T-helper 1 cell treated with Interleukin-12 subunit alpha and Interleukin-12 subunit beta and Interleukin-4 antibody, amounts not matched to agents 30 μg/mL and 1 μg/mL, for 36 hours (primary cell): ENCODE measurements around the gene NPEPPS.

Experiments used
- H3K27ac Mint-ChIP-seq: one replicate; pipeline ENCODE4 v1.8.0; 2021; ENCODE audit warnings: mild to moderate bottlenecking, mixed read lengths
- H3K27me3 Mint-ChIP-seq: one replicate; pipeline ENCODE4 v1.8.0; 2021; ENCODE audit warnings: low read depth, mixed read lengths
- H3K36me3 Mint-ChIP-seq: one replicate; pipeline ENCODE4 v1.8.0; 2021; ENCODE audit warnings: low read depth, mixed read lengths
- H3K4me1 Mint-ChIP-seq: one replicate; pipeline ENCODE4 v1.8.0; 2021; ENCODE audit warnings: low read depth, mixed read lengths
- H3K4me3 Mint-ChIP-seq: one replicate; pipeline ENCODE4 v1.8.0; 2021; ENCODE audit warnings: mild to moderate bottlenecking, moderate library complexity, mixed read lengths
- H3K9me3 Mint-ChIP-seq: one replicate; pipeline ENCODE4 v1.8.0; 2021; ENCODE audit warnings: mixed read lengths

NPEPPS gene

DNA sequence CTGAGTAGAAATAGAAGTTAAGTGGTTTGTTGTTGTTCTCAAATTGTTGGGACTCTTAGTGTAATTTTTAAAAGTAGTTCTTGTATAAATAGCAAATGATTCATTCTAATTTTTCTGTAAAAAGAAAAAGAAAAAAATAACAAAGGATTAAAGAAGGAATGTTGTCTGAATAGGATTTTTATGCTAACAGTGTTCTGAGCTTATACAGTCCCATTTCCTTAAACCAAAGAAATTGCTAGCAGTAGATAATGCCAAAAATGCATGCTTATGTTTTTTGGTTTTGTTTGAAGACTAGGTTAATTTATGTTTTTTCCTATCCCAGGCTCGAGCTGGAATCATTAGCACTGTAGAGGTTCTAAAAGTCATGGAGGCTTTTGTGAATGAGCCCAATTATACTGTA, 74.1 kb downstream of the NPEPPS start:
- Mint-ChIP-seq H3K27ac (no peak overlapping the region), H3K36me3 (peaks cover 38% of the 10 kb centered on the region), H3K4me3 (no peak overlapping the region), H3K9me3 (no peaks in the 10 kb centered on the region), H3K27me3 (no peaks in the 10 kb centered on the region), H3K4me1 (peaks cover 9% of the 10 kb centered on the region)

- H3K9me3 Mint-ChIP-seq = no peaks in the 10 kb centered on the region
- H3K36me3 Mint-ChIP-seq = peaks cover 26% of the 10 kb centered on the region
- no peak overlapping the region for H3K4me3 Mint-ChIP-seq
- no peak overlapping the region for H3K27ac Mint-ChIP-seq
- no peaks in the 10 kb centered on the region for H3K27me3 Mint-ChIP-seq
- peaks cover 11% of the 10 kb centered on the region for H3K4me1 Mint-ChIP-seq
Observed at GRCh38 chr17:47607481-47607880, 76.6 kb downstream of the NPEPPS start.

DNA sequence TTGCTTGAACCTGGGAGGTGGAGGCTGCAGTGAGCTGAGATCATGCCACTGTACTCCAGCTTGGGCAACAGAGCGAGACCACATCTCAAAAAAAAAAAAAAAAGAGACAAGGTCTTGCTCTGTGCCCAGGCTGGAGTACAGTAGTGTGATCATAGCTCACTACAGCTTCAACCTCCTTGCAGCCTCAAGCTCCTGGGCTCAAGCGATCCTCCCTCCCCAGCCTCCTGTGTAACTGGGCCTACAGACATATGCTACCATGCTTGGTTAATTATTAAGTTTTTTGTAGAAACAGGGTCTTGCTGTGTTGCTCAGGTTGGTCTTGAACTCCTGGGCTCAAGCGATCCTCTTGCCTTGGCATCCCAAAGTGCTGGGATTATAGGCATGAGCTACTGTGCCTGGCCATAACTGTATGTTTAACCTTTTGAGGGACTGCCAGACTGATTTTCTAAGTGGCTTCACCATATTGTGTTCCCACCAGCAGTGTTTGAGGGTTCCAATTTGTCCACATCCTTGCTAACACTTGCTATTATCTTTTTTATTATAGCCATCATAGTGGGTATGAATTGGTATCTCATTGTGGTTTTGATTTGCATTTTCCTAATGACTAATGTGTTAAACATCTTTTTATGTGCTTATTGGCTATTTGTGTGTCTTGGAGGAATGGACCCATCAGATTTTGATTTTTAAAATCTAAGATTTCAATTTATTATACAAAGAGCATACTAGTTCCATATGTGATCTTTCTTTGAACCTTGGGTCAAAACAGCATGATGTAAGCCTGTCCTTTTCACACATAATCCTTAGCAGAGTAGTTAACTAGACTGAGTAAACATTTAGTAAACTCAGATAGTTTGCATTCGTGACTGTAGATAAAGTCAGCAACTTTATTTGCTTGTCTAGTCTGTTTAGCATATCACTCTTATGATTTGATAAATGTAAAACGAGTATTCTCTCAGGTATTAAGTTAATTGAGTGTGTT, 80.8 kb downstream of the NPEPPS start:
- H3K4me3 Mint-ChIP-seq = no peak overlapping the region
- no peaks in the 10 kb centered on the region for H3K9me3 Mint-ChIP-seq
- no peaks in the 10 kb centered on the region for H3K27me3 Mint-ChIP-seq
- H3K36me3 Mint-ChIP-seq = peaks cover 24% of the 10 kb centered on the region
- peaks cover 14% of the 10 kb centered on the region for H3K4me1 Mint-ChIP-seq
- no peak overlapping the region for H3K27ac Mint-ChIP-seq

DNA sequence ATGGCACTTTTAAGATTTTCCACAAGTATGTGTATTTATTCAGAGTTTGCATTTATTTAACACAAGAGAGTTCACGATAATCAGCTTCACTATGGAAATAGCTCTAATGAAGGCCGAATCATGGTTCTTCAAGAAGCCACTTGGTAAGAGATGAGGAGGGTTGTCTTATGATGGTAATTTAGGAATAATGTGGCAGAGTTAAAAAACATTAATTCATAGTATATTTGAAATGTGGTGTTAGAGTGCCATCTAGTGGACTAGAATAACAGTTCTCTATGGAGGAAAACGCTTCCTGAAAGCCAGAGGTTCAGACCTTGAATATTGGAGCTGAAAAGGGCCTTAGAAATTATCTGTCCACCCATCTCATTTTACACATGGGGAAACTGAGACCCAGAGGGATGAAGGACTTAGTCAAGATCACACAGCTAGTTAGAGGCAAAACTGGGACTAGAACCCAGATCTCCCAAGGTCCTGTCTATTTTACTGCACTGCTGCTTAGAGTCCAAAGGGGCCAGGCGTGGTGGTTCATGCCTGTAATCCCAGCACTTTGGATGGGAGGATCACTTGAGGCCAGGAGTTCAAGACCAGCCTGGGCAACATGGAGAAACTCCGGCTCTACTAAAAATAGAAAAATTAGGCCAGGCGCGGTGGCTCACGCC, 85.0 kb downstream of the NPEPPS start:
- Mint-ChIP-seq H3K27me3 (no peaks in the 10 kb centered on the region), H3K4me3 (no peak overlapping the region), H3K27ac (no peak overlapping the region), H3K9me3 (no peaks in the 10 kb centered on the region), H3K36me3 (peaks cover 23% of the 10 kb centered on the region), H3K4me1 (peaks cover 12% of the 10 kb centered on the region)

- H3K27me3 Mint-ChIP-seq = no peaks in the 10 kb centered on the region
- no peaks in the 10 kb centered on the region for H3K9me3 Mint-ChIP-seq
- H3K4me3 Mint-ChIP-seq = no peak overlapping the region
- peaks cover 29% of the 10 kb centered on the region for H3K36me3 Mint-ChIP-seq
- H3K27ac Mint-ChIP-seq = no peak overlapping the region
- peaks cover 14% of the 10 kb centered on the region for H3K4me1 Mint-ChIP-seq
Observed at GRCh38 chr17:47618410-47618809, 87.5 kb downstream of the NPEPPS start.

DNA sequence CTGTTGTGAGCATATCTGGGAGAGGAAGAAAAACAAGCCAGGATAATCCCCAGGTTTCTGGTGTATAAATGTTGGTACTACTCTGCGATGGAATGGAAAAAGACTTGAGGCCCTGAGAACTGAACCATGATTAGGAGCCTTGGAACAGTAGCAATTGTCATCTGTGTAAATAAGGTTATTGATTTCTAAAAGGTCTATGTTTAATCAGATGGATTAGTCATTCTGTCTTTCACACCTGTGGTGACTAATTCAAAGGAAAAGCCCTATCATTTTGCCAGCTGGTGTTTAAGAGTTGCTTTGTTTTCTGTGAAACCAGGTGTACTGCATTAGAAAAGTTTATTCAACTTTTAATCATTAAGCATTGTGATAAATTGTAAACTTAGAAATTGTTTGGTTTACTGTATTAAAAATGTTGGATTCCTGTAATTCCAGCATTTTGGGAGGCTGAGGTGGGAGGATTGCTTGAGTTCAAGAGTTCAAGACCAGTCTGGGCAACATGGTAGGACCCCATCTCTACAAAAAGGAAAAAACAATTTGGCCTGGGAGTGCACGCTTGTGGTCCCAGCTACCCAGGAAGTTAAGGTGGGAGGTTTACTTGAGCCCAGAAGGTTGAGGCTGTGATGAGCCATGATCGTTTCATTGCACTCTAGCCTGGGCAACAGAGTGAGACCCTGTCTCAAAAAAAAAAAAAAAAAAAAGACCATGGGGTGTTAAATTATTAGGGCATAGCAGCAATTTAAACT, 89.8 kb downstream of the NPEPPS start:
- no peak overlapping the region for H3K4me3 Mint-ChIP-seq
- H3K4me1 Mint-ChIP-seq = peaks cover 14% of the 10 kb centered on the region
- no peaks in the 10 kb centered on the region for H3K9me3 Mint-ChIP-seq
- no peak overlapping the region for H3K27ac Mint-ChIP-seq
- H3K27me3 Mint-ChIP-seq = no peaks in the 10 kb centered on the region
- H3K36me3 Mint-ChIP-seq = peaks cover 35% of the 10 kb centered on the region

- Mint-ChIP-seq H3K4me1 (peaks cover 11% of the 10 kb centered on the region), H3K9me3 (no peaks in the 10 kb centered on the region), H3K4me3 (no peak overlapping the region), H3K27me3 (no peaks in the 10 kb centered on the region), H3K27ac (no peak overlapping the region), H3K36me3 (peaks cover 32% of the 10 kb centered on the region)
Observed at GRCh38 chr17:47621293-47622179, 90.6 kb downstream of the NPEPPS start.

DNA sequence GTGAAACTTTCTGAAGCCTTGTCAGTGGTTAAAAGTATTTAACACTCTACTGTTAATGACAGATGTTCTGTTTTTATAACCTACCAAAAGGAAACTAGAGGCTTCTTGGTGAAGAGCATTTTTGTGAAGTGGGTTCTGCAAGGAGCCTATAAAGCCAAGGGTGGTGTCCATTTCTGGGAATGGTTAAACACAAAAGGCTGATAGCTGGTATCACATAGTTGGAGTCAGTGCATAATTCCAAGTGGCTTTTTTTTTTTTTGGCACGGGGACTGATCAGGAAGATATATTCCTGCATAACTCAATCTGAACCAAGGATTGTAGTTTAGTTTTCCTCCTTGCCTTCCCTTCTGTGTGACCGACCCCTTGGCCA, 91.3 kb downstream of the NPEPPS start:
- peaks cover 32% of the 10 kb centered on the region for H3K36me3 Mint-ChIP-seq
- H3K4me1 Mint-ChIP-seq = peaks cover 11% of the 10 kb centered on the region
- H3K27ac Mint-ChIP-seq = no peak overlapping the region
- no peaks in the 10 kb centered on the region for H3K9me3 Mint-ChIP-seq
- H3K27me3 Mint-ChIP-seq = no peaks in the 10 kb centered on the region
- no peak overlapping the region for H3K4me3 Mint-ChIP-seq

DNA sequence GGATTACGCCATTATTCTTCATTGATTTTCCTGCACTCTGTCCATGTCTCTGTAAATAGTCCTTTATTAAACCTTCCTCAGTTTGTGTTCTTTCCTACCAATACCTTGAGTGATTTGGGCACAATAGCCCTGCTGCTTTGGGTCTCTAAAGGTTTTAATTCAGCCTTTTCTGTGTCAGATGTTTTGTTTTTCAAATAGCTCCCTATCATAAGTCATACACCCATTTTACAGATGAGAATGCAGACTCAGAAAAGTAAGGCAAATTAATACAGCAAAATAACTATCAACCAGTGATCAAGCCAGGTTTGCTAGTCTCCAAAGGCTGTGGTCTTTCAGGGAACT, 93.8 kb downstream of the NPEPPS start:
- Mint-ChIP-seq H3K36me3 (peaks cover 21% of the 10 kb centered on the region), H3K4me1 (peaks cover 8% of the 10 kb centered on the region), H3K27me3 (no peaks in the 10 kb centered on the region), H3K27ac (no peak overlapping the region), H3K4me3 (no peak overlapping the region), H3K9me3 (no peaks in the 10 kb centered on the region)

- peaks cover 16% of the 10 kb centered on the region for H3K36me3 Mint-ChIP-seq
- no peaks in the 10 kb centered on the region for H3K27me3 Mint-ChIP-seq
- H3K4me1 Mint-ChIP-seq = no peaks in the 10 kb centered on the region
- H3K27ac Mint-ChIP-seq = no peak overlapping the region
- no peaks in the 10 kb centered on the region for H3K9me3 Mint-ChIP-seq
- no peak overlapping the region for H3K4me3 Mint-ChIP-seq
Observed at GRCh38 chr17:47628014-47628566, 97.2 kb downstream of the NPEPPS start.

DNA sequence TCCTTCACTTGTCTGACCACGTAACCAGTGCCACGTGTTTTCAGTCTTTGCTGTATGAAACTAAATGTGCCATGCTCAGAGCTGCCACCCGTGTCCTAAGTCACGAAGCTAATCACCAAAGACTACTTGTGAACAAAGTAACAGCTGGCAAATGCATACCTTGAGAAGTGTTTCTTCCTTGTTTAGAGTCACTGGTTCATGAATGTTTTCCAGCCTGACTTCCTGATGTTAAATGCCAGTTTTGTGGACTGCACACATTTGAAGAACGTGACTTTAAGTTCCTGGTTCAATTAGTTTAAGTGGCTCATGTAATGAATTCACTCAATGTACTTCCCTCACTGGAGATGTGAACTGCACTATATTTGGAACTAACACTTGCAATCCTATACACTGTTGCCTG, 98.9 kb downstream of the NPEPPS start:
- Mint-ChIP-seq H3K4me1 (no peaks in the 10 kb centered on the region), H3K9me3 (no peaks in the 10 kb centered on the region), H3K36me3 (peaks cover 9% of the 10 kb centered on the region), H3K27me3 (no peaks in the 10 kb centered on the region), H3K4me3 (no peak overlapping the region), H3K27ac (no peak overlapping the region)

- Mint-ChIP-seq H3K4me3 (no peak overlapping the region), H3K4me1 (peaks cover 1% of the 10 kb centered on the region), H3K27ac (no peak overlapping the region), H3K36me3 (peaks cover 6% of the 10 kb centered on the region), H3K9me3 (no peaks in the 10 kb centered on the region), H3K27me3 (no peaks in the 10 kb centered on the region)
Observed at GRCh38 chr17:47630614-47631013, 99.7 kb downstream of the NPEPPS start.

DNA sequence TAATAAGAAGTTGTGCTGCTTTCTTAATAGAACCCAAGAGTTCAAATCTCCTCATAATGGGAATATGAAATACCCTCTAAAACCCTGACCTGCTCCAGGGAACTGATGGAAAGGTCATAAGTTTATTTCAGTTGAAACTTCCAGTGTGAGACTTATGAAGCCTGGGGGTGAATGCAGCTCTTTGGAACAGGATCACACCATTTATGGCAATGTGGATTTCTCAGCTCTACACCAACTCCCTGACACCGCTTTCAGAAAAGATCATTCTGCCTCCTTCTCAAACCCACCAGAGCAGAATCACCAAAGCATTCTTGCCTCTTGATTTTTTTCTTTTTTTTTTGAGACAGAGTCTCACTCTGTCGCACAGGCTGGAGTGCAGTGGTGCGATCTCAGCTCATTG, 102.1 kb downstream of the NPEPPS start:
- Mint-ChIP-seq H3K27ac (no peak overlapping the region), H3K9me3 (no peaks in the 10 kb centered on the region), H3K4me1 (peaks cover 10% of the 10 kb centered on the region), H3K27me3 (no peaks in the 10 kb centered on the region), H3K4me3 (no peak overlapping the region), H3K36me3 (peaks cover 14% of the 10 kb centered on the region)

- H3K4me3 Mint-ChIP-seq = no peak overlapping the region
- no peak overlapping the region for H3K27ac Mint-ChIP-seq
- no peaks in the 10 kb centered on the region for H3K27me3 Mint-ChIP-seq
- H3K36me3 Mint-ChIP-seq = peaks cover 16% of the 10 kb centered on the region
- peaks cover 10% of the 10 kb centered on the region for H3K4me1 Mint-ChIP-seq
- no peaks in the 10 kb centered on the region for H3K9me3 Mint-ChIP-seq
Observed at GRCh38 chr17:47633996-47634395, 103.1 kb downstream of the NPEPPS start.
